MCF 10A (cell line): ENCODE results near the gene NRXN3. TPM values are rescaled to one million over a fixed set of nuclear protein-coding genes. Genes with fewer than 3 reads are reported as not detected.

Experiments
- BruUV-seq: library from RNA; stranded (reverse); fragments of 400-500 nt; replicated peaks from 2 replicates; lab custom pipeline; 2021; lab: Mats Ljungman, UMichigan
- CTCF ChIA-PET: fragments of 300-600 bp; sonication (Branson Sonifier 250); formaldehyde crosslinking; extraction: SDS; loops from one replicate; lab custom pipeline; 2021; ENCODE audit warnings: antibody characterized with exemption, inconsistent platforms; lab: Yijun Ruan, JAX
- POLR2A ChIA-PET: fragments of 300-600, 350-650 bp; sonication (Branson Sonifier 250); formaldehyde crosslinking; extraction: SDS; loops from one replicate; lab custom pipeline; 2020; ENCODE audit warnings: antibody characterized with exemption, inconsistent platforms; lab: Yijun Ruan, JAX
- DNase-seq: peaks from one replicate; pipeline ENCODE4 v3.0.0-alpha.2; 2018; ENCODE audit not compliant: unreplicated experiment
- H3K27ac Mint-ChIP-seq: one replicate; pipeline ENCODE4 v1.8.0; 2022; ENCODE audit warnings: mild to moderate bottlenecking, low read depth, mixed read lengths; ENCODE audit not compliant: unreplicated experiment
- H3K27me3 Mint-ChIP-seq: one replicate; pipeline ENCODE4 v1.8.0; 2022; ENCODE audit warnings: mixed read lengths; ENCODE audit not compliant: insufficient read depth, unreplicated experiment
- H3K36me3 Mint-ChIP-seq: one replicate; pipeline ENCODE4 v1.8.0; 2022; ENCODE audit warnings: mild to moderate bottlenecking, moderate library complexity, mixed read lengths; ENCODE audit not compliant: insufficient read depth, unreplicated experiment
- H3K4me1 Mint-ChIP-seq: one replicate; pipeline ENCODE4 v1.8.0; 2022; ENCODE audit warnings: mixed read lengths; ENCODE audit not compliant: insufficient read depth, unreplicated experiment
- H3K4me3 Mint-ChIP-seq: one replicate; pipeline ENCODE4 v1.8.0; 2022; ENCODE audit warnings: mild to moderate bottlenecking, moderate library complexity, mixed read lengths; ENCODE audit not compliant: unreplicated experiment
- H3K9me3 Mint-ChIP-seq: one replicate; pipeline ENCODE4 v1.8.0; 2022; ENCODE audit warnings: mixed read lengths; ENCODE audit not compliant: unreplicated experiment
- CTCF ChIP-seq: fragments of 200-600 bp; IDR thresholded peaks from one replicate; pipeline ENCODE4 v1.8.0; 2022; ENCODE audit warnings: antibody characterized with exemption, mild to moderate bottlenecking; ENCODE audit not compliant: unreplicated experiment
- intact Hi-C: fragments of 100-400 bp; cut with micrococcal nuclease; formaldehyde crosslinking; loops from 2 replicates; pipeline ENCODE4 v1.14.1; 2022
- total RNA-seq: library from RNA; stranded (reverse); gene quantifications from 2 replicates; pipeline ENCODE4 v1.2.3, GENCODE V29; 2022

The NRXN3 gene
- total RNA-seq, 1 experiment from 2014 or later = not detected

- no peaks in the 10 kb centered on the region for H3K36me3 Mint-ChIP-seq
- H3K27ac Mint-ChIP-seq = no peak overlapping the region
- no peaks in the 10 kb centered on the region for H3K4me1 Mint-ChIP-seq
- BruUV-seq = no TSS peak
- H3K4me3 Mint-ChIP-seq = no peak overlapping the region
- no peak for TF ChIP-seq CTCF
- DNase-seq = no peak
- ChIA-PET CTCF (no interaction called here), POLR2A (no interaction called here)
- H3K9me3 Mint-ChIP-seq = no peaks in the 10 kb centered on the region
- peaks cover 21% of the 10 kb centered on the region for H3K27me3 Mint-ChIP-seq
- intact Hi-C loops = no loop called here
These were observed 1305.8 kb downstream of the NRXN3 start for GRCh38 chr14:79475887-79476532.

- Mint-ChIP-seq H3K4me3 (no peak overlapping the region), H3K27me3 (peaks cover 16% of the 10 kb centered on the region), H3K36me3 (no peaks in the 10 kb centered on the region), H3K4me1 (no peaks in the 10 kb centered on the region), H3K27ac (no peak overlapping the region), H3K9me3 (no peaks in the 10 kb centered on the region)
- TF ChIP-seq CTCF = no peak
- POLR2A ChIA-PET = no interaction called here
- BruUV-seq = no TSS peak
- intact Hi-C loops = no loop called here
- CTCF ChIA-PET = no interaction called here
- DNase-seq = no peak
These were observed 1306.4 kb downstream of the NRXN3 start for GRCh38 chr14:79476552-79476951.

- Mint-ChIP-seq H3K4me1 (no peaks in the 10 kb centered on the region), H3K9me3 (no peaks in the 10 kb centered on the region), H3K36me3 (no peaks in the 10 kb centered on the region), H3K4me3 (no peak overlapping the region), H3K27me3 (no peaks in the 10 kb centered on the region), H3K27ac (no peak overlapping the region)
- BruUV-seq = no TSS peak
- POLR2A ChIA-PET = no interaction called here
- no peak for DNase-seq
- intact Hi-C loops = no loop called here
- CTCF ChIA-PET = interaction anchor here (0.6 kb wide), 1 partner anchor 616 kb away, joined by 3 read pairs; no protein-coding TSS in a partner anchor
- TF ChIP-seq CTCF = no peak
These were observed 1310.0 kb downstream of the NRXN3 start for GRCh38 chr14:79480212-79480611.

- no peak for TF ChIP-seq CTCF
- Mint-ChIP-seq H3K27me3 (no peaks in the 10 kb centered on the region), H3K4me3 (no peak overlapping the region), H3K36me3 (no peaks in the 10 kb centered on the region), H3K9me3 (no peaks in the 10 kb centered on the region), H3K4me1 (no peaks in the 10 kb centered on the region), H3K27ac (no peak overlapping the region)
- POLR2A ChIA-PET = no interaction called here
- BruUV-seq = no TSS peak
- no peak for DNase-seq
- CTCF ChIA-PET = no interaction called here
- intact Hi-C loops = no loop called here
These were observed 1312.7 kb downstream of the NRXN3 start for GRCh38 chr14:79482825-79483224.
